NCI-H446 (cell line): ENCODE results near the gene RIN3.
"Not testable (repeated sequence)": the region's sequence is repeated elsewhere in the genome, so short reads cannot be mapped to it uniquely, and the experiment has no call there.

ENCODE experiments used
- DNase-seq, 2 experiments: peaks; one replicate each; lab custom pipeline; 2025; lab: John Stamatoyannopoulos, UW

Gene RIN3

DNA sequence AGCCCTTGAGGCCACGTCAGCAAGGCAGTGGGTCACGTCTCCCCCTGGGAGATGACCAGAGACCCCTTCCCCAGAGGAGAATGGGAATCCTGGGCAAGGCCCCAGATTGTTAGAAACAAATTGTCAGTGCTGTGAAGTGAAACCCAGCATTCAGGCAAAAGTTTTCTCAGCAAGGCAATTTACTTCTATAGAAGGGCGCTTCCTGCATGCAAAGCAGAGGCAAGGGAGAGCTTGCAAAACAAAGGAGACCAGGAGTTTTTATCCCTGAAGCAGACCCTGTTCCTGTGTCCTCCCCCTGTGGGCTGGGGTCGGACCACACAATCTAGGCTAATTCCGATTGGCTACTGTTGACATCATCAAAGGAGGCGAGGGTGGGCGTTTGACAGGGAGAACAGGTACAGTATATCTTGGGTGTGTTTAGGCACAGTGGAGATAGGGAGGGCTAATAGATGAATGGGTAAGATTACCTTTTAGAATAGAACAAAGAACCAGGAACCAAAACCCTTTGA is 114.2 kb downstream of the RIN3 start:
- no peak for DNase-seq

DNA sequence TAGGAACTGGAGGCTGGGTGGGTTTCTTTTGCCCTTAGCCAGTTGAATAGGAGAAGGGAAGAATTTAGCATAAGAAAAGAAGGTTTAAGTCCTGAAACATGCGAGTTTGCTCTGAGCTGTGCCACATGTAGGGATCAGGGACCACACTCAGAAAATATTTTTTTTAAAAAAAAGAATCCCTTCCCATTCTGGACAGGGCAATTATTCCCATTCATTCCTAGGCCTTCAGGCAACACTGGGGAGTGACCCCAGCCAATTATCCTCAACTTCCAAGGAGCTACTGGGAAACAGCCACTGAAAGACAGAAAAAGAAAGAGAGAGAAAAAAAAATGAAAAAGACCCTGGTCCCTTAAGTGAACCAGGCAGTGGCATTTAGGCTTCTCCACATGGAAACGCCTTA is 115.1 kb downstream of the RIN3 start:
- no peak for DNase-seq

DNA sequence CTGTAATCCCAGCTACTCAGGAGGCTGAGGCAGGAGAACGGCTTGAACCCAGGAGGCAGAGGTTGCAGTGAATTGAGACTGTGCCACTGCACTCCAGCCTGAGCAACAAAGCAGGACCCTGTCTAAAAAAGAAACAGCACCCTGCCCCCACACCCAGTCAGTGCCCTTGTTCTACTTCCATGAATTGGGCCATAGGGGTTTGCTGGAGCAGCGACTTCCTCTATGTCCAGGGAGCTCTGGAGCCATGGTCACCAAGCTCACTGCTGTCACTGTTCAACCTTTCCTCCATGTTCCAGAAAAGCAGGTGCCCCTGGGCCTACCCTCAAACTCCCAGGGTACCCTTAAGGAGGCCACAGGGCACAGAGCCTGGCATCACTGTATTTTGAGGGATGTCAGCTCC is 116.8 kb downstream of the RIN3 start:
- no peak for DNase-seq

DNA sequence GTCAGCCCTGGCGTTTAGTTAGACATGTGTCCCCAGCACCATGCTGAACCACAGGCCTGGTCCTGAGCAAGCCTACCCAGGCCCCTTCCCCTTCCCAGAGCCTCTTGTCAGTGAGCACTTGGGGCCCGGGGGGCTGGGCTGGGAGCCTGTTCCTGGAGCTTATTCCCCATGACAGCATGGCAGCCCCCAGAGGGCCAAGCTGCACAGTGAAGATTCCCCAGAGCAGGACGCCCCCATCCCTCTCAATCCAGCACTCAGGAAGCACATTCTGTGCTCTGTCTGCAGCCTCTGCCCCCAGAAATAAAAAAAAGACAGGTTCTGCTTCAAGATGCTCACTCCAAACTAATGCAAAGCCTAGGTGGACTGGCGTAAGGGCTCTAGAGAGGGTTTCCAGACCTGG is 117.5 kb downstream of the RIN3 start:
- DNase-seq = no peak

DNA sequence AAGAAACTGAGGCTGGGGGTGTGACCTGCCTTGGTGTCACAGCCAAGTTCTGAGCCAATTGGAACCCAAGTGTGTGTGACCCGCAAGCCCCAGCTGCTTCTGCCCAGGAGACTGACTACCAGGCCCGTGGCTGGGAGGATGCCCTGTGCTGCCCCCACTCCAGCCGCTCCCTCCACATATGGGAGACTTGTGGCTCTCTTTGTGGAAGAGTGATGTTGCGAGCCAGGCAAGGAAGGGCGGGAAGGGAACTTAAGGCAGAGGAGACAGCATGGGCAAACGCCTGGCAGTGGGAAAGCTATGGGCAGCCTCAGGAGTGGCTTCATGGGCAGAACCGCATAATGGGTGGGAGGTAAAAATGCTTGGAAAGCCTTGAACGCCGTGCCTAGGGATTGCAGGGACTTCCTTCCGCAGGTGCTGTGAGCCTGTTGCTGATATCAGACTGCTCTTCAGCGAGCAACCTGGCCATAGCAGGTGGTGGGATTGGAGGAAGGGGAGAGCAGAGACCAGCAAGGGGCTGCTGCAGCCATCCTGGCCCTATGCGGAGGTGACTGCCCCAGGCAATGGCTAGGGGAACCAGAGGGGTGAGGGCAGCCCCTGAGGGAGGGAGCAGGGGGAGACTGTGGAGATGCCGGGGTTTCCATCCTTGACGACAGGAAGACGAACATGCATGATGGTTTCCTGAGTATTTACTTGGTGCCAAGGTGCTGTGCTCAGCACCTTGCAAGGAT is 119.1 kb downstream of the RIN3 start:
- no peak for DNase-seq

DNA sequence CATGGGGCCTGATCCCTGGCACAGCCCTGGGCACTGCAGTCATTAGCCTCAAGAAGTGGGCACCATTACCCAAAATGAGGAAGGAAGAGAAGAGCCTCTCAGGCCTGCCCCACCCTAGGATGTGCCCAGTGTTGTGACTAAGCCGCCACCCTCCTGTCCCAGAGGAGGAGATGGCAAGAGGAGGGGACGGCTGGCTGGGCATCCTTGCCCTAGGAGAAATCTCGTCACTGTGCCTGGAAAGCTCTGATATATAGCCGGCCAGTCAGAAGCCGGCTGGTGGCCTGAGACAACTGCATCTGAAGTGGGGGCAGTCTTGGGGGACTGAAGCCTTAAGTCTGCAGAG is 119.7 kb downstream of the RIN3 start:
- DNase-seq = no peak

DNA sequence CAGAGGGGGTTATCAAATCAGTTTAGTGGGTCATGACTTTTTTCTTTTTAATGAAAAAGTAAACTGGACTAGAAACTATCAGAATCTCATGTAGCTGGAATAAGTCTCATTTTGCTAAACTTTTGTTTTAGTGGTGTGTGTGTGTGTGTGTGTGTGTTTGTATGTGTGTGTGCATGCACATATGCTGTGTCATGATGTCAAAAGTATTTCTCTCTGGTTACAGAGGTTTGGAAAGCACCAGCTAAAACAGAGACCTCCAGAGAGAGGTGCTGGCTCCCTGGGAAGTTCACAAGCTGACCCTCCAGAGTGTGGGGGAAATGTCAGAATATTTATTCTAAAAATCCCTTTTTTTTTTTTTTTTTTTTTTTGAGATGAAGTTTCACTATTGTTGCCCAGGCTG is 120.1 kb downstream of the RIN3 start:
- DNase-seq = no peak

DNA sequence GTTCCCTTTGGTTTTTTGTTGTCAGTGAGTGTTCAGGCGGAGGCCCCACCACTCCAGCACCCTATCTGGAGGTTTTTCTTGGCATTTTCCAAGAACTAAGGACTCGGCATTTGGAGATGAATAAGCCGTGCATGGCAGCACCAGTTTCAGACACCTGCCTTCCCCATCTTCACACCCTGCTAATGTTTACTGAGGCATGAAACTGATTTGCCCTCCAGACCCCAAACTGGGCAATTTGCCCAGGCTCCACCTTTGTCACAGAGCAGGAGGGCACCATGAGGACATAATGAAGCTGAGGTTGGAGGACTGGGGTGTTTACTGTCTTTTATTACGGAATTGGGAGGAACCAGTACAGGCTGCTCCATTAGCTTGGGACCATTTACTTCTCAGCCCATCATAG is 121.5 kb downstream of the RIN3 start:
- no peak for DNase-seq

DNA sequence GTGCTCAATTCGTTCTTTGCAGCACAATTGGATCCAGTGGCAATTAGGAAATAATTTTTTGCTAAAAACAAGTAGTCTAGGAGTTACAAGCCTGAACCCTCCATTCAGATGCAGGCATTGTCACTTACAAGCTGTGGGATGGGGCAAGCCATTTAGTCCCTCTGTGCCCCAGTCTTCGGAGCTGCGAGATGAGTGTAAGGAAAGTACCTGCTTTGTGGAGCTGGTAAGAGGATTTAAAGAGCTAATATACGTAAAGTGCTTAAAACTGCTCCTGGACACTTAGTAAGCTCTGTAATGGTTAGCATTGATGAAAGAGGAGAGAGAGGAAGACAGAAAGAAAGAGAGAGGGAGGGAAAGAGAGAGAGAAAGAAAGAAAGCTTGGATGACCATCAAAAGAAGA is 122.3 kb downstream of the RIN3 start:
- DNase-seq = no peak

DNA sequence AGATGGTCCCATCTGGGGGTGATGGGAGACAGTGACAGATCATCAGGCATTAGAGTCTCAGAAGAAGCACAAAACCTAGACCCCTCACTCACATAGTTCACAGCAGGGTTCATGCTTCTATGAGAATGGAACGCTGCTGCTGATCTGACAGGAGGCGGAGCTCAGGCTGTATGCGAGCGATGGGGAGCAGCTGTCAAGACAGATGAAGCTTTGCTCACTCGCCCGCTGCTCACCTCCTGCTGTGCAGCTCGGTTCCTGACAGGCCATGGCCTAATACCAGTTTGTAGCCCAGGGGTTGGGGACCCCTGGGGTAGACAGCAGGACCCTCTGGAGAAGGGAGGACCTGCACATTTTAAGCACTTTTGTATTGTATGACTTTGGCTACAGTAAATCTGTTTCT is 123.6 kb downstream of the RIN3 start:
- DNase-seq = no peak

DNA sequence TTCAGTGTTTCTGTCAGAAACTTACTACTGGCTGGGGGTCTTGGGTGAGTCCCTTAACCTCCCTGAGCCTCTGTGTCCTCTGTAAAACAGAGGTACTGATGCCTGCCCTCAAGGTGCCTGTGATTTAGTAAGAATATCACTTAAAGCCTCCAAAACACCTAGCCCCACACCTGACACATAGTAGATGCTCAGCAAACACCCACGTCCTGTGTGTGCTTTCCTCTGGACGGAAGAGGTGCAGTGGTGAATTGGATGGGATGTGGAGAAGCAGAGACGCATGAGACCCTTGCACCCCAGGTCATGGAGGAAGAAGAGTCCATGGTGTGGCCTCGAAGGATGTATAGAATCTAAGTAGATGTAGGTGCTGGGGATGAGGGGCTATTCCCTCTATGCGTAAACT is 124.3 kb downstream of the RIN3 start:
- no peak for DNase-seq

DNA sequence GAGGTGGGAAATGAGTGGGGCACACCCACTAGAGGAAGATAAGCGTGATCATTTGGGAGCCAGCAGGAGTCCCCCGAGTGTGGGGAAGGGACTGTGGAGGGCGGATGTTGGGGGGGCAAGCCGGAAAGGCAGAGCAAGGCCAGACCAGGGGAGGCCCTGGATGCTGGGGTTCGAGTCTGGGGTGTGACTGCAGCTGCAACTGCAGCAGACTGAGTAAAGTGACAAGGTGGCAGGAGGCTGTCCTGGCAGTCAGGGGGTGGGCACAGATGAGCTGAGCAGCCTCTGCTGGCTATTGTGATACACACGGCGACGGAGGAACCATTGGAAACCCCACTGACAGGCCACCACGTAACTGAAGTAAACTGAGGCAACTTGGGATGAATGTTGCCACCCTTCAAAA is 124.7 kb downstream of the RIN3 start:
- no peak for DNase-seq

DNA sequence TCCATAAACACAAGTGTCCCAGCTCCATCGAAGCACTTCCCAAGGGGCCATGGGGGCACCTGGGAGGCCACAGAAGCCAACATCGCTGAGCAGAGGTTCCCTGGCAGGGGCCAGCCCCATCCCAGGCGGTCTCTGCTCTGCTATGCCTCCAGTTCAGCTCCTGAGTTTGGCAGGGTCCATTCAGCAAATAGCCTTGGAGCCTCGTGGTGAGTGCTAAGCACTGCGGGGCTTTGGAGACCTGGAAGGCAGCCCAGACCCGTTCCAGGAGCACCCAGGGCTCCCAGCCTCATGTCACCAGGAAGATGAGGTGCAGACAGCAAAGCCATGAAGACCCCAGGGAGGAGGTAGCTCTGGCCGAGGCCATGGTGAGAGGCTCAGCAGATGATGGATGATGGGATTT is 125.3 kb downstream of the RIN3 start:
- DNase-seq = no peak

DNA sequence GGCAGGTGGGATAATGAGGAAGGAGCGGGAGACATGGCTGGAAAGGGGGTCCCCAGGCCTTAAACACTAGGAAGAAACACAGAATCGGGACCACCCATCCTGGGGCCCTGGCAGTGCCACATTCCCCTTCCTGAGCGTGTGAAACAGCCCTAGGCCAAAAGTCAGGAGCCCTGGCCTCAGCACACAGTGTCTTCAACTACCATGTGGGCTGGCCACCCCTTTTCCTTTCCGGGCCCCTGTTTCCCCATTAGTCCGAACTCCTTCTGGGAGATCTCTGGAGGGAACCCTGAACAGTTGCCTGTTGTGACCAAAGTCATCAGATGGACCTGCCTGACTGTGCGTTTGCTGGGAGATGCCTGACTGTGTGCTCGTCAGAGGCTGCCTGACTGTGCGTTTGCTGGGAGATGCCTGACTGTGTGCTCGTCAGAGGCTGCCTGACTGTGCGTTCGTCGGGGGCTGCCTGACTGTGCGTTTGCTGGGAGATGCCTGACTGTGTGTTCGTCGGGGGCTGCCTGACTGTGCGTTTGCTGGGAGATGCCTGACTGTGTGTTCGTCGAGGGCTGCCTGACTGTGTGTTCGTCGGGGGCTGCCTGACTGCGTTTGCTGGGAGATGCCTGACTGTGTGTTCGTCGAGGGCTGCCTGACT is 126.0 kb downstream of the RIN3 start:
- not testable (repeated sequence) for DNase-seq

DNA sequence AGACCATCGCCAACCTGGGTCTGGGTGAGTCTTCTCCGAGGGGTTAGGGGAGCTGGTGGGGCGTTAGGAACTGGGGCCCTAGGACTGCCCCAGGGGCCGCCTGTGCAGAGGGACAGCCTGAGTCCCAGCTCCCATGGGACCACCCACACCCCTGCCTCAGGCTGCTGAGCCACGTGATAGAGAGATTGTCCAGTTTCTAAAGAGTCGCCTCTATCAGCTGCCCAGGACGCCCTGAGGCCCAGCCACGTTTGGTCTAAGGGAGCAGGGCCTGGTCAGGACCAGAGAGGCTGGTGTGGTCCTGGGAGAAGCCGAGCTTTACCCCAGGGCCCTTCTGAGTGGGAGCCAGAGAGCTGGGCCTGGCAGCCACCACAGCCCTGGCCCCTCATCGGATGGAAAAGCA is 127.7 kb downstream of the RIN3 start:
- DNase-seq = no peak

DNA sequence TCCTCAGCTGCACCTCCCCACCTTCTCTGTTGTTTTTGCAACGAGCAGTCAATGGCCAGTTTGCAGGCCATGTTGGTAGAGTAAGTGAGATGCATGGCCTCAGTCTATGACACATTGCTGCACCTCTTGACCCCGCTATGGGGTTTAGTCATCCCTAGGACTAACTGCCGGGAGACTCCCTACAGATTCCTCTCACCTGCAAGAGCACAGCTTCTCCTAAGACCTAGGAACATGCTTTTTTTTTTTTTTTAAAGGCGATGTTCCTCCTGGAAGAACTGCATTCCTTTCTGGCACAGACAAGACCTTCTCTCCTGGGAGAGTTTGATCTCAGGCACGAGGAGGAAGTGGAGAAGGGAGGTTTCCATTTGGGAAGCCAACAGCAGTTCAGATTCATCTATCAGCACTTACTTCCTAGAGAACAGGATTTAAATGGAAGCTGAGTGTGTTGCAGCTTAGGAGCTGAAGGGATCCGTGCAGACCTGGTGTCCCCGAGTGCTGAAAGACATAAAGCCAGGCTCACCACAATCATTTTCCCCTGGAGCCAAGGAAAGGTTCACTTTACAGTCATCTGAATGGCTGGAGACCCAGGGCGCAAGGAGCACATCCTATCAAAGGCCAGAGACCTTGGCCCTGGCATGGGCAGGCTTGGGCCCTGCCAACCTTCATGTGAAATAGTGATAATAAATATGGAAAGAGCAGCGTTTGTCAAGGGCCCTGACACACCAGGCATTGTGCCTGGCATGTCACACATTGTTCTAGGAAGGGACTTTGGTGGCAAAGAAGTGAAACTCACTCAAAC is 130.8 kb downstream of the RIN3 start:
- DNase-seq = no peak

DNA sequence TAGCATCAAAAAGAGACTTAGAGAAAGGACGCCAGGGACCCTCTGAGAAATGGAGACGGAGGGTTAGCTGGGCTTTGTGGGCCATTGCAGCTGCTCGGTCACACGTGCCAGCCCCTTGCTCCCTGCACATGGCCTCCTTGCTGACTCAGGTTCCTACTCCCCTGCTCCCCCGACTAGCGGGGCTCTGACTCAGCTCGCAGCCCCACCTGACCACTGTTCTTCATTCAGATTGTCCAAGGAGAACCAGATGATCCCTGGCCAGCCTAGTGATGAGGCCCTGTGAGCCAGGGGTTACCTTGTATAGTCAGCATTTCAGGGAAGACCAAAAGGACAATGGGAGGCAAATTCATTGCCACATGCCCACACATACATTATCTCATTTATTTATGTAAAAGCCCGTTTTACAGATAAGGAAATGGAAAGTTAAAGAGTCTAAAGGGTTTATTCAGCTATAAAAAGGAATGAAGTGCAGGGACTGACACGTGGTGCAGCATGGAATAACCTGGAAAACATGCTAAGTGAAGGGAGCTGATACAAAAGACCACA is 131.5 kb downstream of the RIN3 start:
- no peak for DNase-seq

DNA sequence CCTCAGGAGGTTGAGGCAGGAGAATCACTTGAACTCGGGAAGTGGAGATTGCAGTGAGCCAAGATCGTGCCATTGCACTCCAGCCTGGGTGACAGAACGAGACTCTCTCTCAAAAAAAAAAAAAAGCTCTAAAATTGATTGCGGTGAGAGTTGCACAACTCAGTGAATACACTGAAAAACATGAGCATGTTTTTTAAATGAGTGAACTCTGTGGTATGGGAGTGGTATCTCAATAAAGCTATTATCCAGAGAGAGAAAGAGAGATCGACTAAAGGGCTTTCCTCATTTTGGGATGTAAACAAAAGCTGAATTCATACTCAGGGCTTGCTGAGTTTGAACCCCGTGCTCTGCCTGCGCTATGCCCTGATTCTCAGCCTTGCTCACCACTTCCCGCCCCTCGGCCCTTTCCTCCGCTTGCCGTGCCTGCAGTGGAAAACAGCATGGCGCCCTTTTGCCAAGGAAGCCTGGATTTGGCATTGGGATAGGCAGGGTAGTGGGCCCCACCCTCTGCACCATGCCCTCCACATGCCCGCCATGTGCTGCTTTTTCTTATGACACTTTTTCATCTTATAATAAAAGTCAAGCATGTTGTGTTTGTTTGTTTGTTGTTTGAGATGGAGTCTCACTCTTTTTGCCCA is 132.4 kb downstream of the RIN3 start:
- no peak for DNase-seq

DNA sequence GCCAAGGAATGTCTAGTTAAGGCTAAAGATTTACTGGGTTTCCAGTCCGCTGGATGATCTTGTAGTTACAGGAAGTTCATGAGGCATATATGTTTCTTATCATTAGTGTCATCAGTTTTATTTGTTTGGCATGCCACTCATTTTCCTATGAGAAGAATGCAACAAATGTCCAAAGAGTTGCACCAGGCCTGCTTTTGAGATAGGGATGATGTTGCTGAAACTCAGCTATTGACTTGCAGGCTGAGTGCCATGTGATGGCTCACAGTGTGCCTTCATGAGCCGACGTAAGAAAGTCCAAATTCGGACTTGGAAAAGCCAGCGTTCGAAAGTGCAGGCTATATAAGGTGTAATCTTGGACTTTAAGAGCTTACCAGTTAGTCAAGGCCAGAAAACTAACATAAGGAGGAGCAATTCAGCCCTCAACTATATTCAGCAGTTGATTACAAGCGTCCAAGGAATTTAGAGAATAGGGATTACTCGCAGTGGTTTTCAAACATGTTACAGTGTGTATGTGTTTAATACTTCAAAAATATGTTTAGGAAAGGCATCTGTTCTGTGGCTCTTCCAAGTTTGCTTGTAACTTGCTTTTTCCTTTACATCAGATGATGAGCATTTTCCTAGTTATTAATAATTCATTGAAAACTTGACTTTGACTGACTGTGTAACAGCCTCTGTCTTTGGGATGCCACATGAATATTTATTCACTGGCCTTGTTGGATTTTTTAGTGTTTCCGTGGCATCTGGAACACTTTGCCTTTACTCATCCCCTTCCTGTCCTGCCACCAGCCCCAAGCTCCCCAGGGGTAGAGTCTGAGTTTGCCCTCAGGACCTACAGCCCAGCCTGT is 133.6 kb downstream of the RIN3 start:
- DNase-seq = no peak

DNA sequence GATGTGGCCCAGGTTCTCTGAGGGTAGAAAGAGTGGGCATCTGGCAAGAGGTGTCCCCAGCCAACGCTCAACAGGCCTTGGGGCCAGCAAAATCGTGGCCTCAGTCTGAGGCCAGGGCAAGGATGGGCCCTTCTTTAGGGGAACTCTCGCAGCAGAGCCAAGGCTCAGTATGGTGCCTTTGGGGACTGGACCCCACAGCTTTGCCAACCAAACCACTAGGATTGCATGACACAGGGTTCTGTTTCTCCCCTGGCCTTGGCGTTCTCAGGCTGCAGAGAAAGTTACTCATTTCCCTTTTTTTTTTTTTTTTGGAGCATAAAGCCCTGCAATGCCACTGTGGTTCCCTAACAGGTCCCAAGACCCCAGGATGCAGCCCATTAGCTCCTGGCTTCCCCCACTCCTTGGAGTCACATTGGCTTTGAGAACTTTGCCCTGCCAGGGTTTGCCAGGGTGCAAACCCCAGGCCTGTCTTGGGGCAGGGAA is 134.3 kb downstream of the RIN3 start:
- no peak for DNase-seq

DNA sequence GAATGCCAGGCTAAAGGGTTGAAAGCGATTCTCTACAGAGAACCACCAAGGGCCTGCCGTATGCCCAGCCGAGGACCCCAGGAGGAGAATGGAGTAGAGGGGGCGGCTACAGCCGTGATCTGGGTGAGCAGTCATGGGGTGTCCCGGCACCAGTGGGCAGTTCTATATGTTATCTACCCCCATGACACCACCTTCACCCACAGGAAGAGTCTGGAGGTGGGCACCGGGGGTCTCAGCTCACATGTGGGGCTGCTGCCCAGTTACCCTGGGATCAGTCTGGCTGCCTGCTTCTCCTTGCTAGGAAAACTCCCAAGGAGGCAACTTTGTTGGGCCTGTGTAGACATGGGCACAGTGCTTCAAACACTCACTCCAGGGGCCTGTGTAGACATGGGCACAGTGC is 135.5 kb downstream of the RIN3 start:
- DNase-seq = no peak
